ENCODE measurements around the gene ADCK1. TPM values are rescaled to one million over a fixed set of nuclear protein-coding genes. Genes with fewer than 3 reads are reported as not detected.
A peak's percentile ranks its signal among the peaks of the same experiment; 100 is the strongest.

Gene ADCK1
- total RNA-seq, 1 experiment from 2014 or later, result 12.2 TPM

DNA sequence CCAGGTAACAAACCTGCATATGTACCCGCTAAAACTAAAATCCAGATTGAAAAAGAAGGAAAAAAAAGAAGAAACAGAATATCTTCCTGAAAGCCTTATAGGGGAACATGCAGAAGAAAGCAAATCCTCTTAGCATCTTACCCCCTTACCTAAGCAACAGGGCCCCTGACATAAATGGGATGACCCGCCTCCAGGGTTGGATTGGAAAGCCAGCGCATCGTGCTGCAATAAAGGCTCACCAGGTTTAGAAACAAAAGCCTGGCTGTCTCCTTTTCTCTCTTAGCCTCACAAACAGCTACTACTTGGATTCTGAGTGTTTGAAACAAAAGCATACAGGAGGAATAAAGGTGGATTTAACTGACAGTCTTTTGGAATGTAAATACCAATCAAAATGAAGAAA lies 13.8 kb upstream of the ADCK1 start:
- H4K20me1 ChIP-seq (ENCODE audit: control insufficient read depth, insufficient read depth, insufficient read length), result no peaks in the 10 kb centered on the region
- H3K56ac ChIP-seq (ENCODE audit: insufficient read length, low read depth, low read length), result no peak overlapping the region
- no peaks in the 10 kb centered on the region for H3K27me3 ChIP-seq (ENCODE audit: insufficient read depth, low read length)
- no peak overlapping the region for H3K4me2 ChIP-seq (ENCODE audit: insufficient read depth, insufficient read length, low read length)
- H3T11ph ChIP-seq (ENCODE audit: low read length), result no peak overlapping the region
- H4K5ac ChIP-seq (ENCODE audit: insufficient read length, low read depth, low read length), result no peak overlapping the region
- H3K14ac ChIP-seq (ENCODE audit: insufficient read depth, low read length), result no peak overlapping the region
- H3K23me2 ChIP-seq (ENCODE audit: insufficient read length, low read depth, low read length, poor library complexity, severe bottlenecking), result no peaks in the 10 kb centered on the region
- H2BK15ac ChIP-seq (ENCODE audit: low read depth, low read length), result no peak overlapping the region
- no peaks in the 10 kb centered on the region for H3K9me3 Mint-ChIP-seq
- TF ChIP-seq, protein P1, sequence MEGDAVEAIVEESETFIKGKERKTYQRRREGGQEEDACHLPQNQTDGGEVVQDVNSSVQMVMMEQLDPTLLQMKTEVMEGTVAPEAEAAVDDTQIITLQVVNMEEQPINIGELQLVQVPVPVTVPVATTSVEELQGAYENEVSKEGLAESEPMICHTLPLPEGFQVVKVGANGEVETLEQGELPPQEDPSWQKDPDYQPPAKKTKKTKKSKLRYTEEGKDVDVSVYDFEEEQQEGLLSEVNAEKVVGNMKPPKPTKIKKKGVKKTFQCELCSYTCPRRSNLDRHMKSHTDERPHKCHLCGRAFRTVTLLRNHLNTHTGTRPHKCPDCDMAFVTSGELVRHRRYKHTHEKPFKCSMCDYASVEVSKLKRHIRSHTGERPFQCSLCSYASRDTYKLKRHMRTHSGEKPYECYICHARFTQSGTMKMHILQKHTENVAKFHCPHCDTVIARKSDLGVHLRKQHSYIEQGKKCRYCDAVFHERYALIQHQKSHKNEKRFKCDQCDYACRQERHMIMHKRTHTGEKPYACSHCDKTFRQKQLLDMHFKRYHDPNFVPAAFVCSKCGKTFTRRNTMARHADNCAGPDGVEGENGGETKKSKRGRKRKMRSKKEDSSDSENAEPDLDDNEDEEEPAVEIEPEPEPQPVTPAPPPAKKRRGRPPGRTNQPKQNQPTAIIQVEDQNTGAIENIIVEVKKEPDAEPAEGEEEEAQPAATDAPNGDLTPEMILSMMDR (conservative IDR thresholded peaks at IDR 0.05), result no peak
- no peak overlapping the region for H3K23ac ChIP-seq (ENCODE audit: insufficient read length, low read depth, low read length)
- no peaks in the 10 kb centered on the region for H3K27me3 Mint-ChIP-seq (ENCODE audit: low read depth)
- H2BK5ac ChIP-seq (ENCODE audit: insufficient read length, low read length), result no peak overlapping the region
- no peak overlapping the region for H3K4ac ChIP-seq (ENCODE audit: low read depth, low read length)
- no peak overlapping the region for H2BK20ac ChIP-seq (ENCODE audit: low read depth, low read length, poor library complexity, severe bottlenecking)
- H3K9me3 ChIP-seq (ENCODE audit: control insufficient read depth, low read depth, low read length), result no peaks in the 10 kb centered on the region
- no peaks in the 10 kb centered on the region for H3K4me1 ChIP-seq (ENCODE audit: insufficient read depth, low read length)
- H3K79me1 ChIP-seq (ENCODE audit: insufficient read depth, low read depth, low read length, poor library complexity, severe bottlenecking), result no peaks in the 10 kb centered on the region
- WGBS (ENCODE audit: extremely low coverage, insufficient read length, low lambda C conversion rate), result no CpG with 5 or more reads among the region's 4 CpGs
- peak overlapping the region in 1 of 3 experiments; percentile 96; a peak in 3 of 7 replicates for H3K27ac Mint-ChIP-seq
- H4K91ac ChIP-seq (ENCODE audit: insufficient read length, low read depth, low read length), result no peak overlapping the region
- H3K36me3 Mint-ChIP-seq (ENCODE audit: insufficient read depth in 1 of 3, low read depth in 3 of 3), result no peaks in the 10 kb centered on the region
- H3K27ac ChIP-seq (ENCODE audit: insufficient read length, low read depth, low read length), result no peak overlapping the region
- H2AFZ ChIP-seq (ENCODE audit: low read length), result no peak overlapping the region
- no peak overlapping the region for H2AK5ac ChIP-seq (ENCODE audit: insufficient read length, low read length)
- H3K9ac ChIP-seq (ENCODE audit: extremely low read depth, insufficient read length, low read length), result no peak overlapping the region
- no peak overlapping the region for H3K4me3 Mint-ChIP-seq
- no peak overlapping the region for H2BK120ac ChIP-seq (ENCODE audit: low read depth, low read length, poor library complexity, severe bottlenecking)
- no peaks in the 10 kb centered on the region for H3K79me2 ChIP-seq (ENCODE audit: insufficient read depth, low read length)
- peaks cover 20 to 32% of the 10 kb centered on the region in 2 experiments for H3K4me1 Mint-ChIP-seq
- no peak overlapping the region for H2BK12ac ChIP-seq (ENCODE audit: insufficient read length, low read depth, low read length)
- DNase-seq, result no peak
- H4K8ac ChIP-seq (replicated peaks; ENCODE audit: insufficient read length, low read depth, low read length), result no peak overlapping the region
- no peak overlapping the region for H3K18ac ChIP-seq (ENCODE audit: insufficient read length, low read depth, low read length)
